IPS DF 6.9 (cell line): Measurements from ENCODE around the gene AMY2B.
"Not testable (repeated sequence)": the region's sequence is repeated elsewhere in the genome, so short reads cannot be mapped to it uniquely, and the experiment has no call there.

Experiments used
- DNase-seq: peaks from one replicate; pipeline ENCODE4 v3.0.0-alpha.2; 2013; ENCODE audit warnings: low read depth, low spot score
- H3K27ac ChIP-seq: one replicate; pipeline ENCODE4 v1.5.1; 2013; ENCODE audit warnings: low read length, control low read depth
- H3K27me3 ChIP-seq: 2 replicates; pipeline ENCODE4 v1.6.1; 2013; ENCODE audit warnings: mild to moderate bottlenecking, low read length; ENCODE audit not compliant: control insufficient read depth, insufficient read depth
- H3K36me3 ChIP-seq: 2 replicates; pipeline ENCODE4 v1.6.1; 2013; ENCODE audit warnings: low read length; ENCODE audit not compliant: control insufficient read depth, insufficient read depth
- H3K4me1 ChIP-seq: 2 replicates; pipeline ENCODE4 v1.6.1; 2013; ENCODE audit warnings: low read length; ENCODE audit not compliant: control insufficient read depth, insufficient read depth
- H3K4me3 ChIP-seq: 2 replicates; pipeline ENCODE4 v1.5.1; 2013; ENCODE audit warnings: mild to moderate bottlenecking, low read length
- H3K9me3 ChIP-seq: 2 replicates; pipeline ENCODE4 v1.6.1; 2013; ENCODE audit warnings: low read length, inconsistent platforms; ENCODE audit not compliant: control insufficient read depth, insufficient read depth
- WGBS: extraction: QIAGEN DNeasy Blood & Tissue Kit; methylation state at CpG from one replicate; pipeline ENCODE4 v1.1.7; 2013; ENCODE audit warnings: mixed read lengths, missing lambda C conversion rate; ENCODE audit not compliant: insufficient read length, insufficient coverage; 5-methylcytosine and 5-hydroxymethylcytosine counted together

The AMY2B gene

DNA sequence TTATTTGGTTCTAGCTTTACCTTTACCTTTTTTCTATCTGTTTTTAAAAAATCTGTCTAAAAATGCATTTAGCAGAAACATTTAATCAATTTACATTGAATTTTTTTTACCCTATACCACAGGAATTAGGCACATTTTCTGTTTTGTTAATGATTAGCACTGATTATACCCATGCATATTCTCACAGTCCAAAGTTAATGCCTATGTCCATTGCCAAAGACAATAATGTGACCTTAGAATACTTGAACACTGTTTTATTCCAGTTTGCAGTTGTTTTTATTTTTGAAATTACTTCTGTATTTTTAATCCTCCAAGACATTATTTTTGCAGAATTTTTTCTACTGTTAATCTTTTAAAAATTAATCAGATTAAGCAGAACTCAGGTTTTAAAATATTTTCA, 11.0 kb upstream of the AMY2B start:
- H3K36me3 ChIP-seq, result no peaks in the 10 kb centered on the region
- DNase-seq, result no peak
- no peak overlapping the region for H3K4me3 ChIP-seq
- no peaks in the 10 kb centered on the region for H3K9me3 ChIP-seq
- H3K4me1 ChIP-seq, result no peaks in the 10 kb centered on the region
- H3K27ac ChIP-seq, result no peak overlapping the region
- no peaks in the 10 kb centered on the region for H3K27me3 ChIP-seq

DNA sequence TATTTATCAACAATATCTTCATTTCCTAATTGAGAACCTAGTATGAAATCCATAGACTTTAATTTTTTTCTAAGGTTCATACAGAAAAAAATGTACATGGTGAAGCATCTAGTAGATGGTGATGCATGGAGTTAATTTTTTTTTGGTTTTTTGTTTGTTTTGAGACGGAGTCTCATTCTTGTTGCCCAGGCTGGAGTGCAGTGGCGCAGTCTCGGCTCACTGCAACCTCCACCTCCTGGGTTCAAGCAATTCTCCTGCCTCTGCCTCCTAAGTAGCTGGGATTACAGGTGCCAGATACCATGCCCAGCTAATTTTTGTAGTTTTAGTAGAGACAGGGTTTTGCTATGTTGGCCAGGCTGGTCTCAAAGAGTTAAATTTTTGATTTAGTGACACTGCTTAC, 10.3 kb upstream of the AMY2B start:
- no CpG with 5 or more reads among the region's 3 CpGs for WGBS
- not testable (repeated sequence) for H3K27me3 ChIP-seq, H3K27ac ChIP-seq, H3K4me3 ChIP-seq, H3K4me1 ChIP-seq, H3K9me3 ChIP-seq, H3K36me3 ChIP-seq, DNase-seq

DNA sequence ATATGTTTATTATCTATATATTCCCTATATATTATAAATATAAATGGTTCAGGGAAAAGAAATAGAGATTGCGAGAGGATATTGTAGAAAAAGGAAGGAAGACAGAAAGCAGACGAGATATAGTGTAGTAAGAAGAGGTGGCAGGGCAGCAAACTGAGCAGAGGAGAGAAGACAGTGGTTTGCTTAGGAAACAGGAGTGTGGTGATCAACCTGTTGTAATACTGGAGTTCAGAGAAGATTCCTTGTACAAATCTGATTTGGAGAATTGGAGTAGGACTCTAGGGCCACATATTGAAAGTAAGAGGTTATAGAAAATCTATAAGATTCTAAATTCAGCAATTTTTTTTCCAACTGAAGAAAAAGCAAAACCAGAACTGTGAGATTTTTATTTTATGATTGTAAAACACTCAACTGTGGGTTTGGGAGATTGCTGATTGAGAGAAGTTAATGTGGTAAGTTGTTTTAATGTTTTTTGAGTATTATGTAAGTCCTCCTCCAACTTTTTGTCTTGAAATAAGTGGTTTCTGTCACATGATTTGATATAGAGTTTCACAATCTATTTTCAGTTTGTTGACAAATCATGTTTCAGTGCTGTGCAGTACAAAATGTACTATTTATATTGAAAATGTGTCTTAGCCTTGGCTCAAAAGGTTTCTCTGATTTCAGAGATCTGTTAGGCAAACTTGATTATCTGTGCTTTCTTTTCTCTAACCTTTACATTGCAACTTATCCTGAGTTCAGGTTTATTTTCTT, 9.6 kb upstream of the AMY2B start:
- 100% methylated on average over 2 of the region's 2 CpGs for WGBS
- no peaks in the 10 kb centered on the region for H3K4me1 ChIP-seq
- no peak for DNase-seq
- no peaks in the 10 kb centered on the region for H3K27me3 ChIP-seq
- no peak overlapping the region for H3K4me3 ChIP-seq
- H3K27ac ChIP-seq, result no peak overlapping the region
- no peaks in the 10 kb centered on the region for H3K36me3 ChIP-seq
- no peaks in the 10 kb centered on the region for H3K9me3 ChIP-seq

DNA sequence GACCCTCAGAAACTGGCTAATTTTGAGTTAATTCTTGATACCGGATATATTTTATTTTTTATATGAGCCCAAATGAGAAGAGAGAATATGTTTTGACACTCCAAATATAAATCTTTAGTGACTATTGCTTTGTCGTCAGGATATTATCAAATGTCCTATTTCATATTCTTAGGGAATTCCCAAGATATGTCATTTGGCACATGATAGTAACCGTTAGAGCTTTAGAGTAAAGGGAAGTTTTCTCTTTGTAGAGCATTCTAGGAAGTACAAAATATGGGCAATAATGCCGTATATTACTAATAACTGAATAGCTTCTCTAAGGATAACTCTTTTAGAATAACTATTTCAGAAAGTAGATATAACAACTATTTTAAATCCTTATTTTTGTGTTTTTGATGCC, 8.3 kb upstream of the AMY2B start:
- H3K27ac ChIP-seq, result no peak overlapping the region
- no peaks in the 10 kb centered on the region for H3K27me3 ChIP-seq

DNA sequence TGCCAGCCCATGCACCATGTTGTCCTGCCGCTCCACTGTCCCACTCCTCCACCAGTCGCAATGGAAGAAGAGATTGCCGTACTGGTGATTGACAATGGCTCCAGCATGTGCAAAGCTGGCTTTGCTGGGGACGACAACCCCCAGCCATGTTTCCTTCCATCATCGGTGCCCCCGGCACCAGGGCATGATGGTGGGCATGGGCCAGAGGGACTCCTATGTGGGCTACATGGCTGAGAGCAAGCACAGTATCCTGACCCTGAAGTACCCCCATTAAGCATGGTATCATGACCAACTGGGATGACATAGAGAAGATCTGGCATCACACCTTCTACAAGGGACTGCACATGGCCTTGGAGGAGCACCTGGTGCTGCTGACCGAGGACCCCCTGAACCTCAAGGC, 1.9 kb upstream of the AMY2B start:
- Histone ChIP-seq H3K36me3 (peaks cover 3% of the 10 kb centered on the region; the same call in 1 of the 2 replicates), H3K4me1 (peaks cover 1% of the 10 kb centered on the region; the same call in 1 of the 2 replicates), H3K27me3 (no peaks in the 10 kb centered on the region), H3K4me3 (no peak overlapping the region), H3K27ac (no peak overlapping the region), H3K9me3 (no peaks in the 10 kb centered on the region)
- no peak for DNase-seq
- no CpG with 5 or more reads among the region's 7 CpGs for WGBS

More for the DNA sequence above, 8.3 kb upstream of the AMY2B start:
- H3K4me3 ChIP-seq, result no peak overlapping the region
- DNase-seq, result no peak
- no peaks in the 10 kb centered on the region for H3K4me1 ChIP-seq
- H3K36me3 ChIP-seq, result no peaks in the 10 kb centered on the region
- no peaks in the 10 kb centered on the region for H3K9me3 ChIP-seq
- WGBS, result no CpG with 5 or more reads among the region's 4 CpGs

DNA sequence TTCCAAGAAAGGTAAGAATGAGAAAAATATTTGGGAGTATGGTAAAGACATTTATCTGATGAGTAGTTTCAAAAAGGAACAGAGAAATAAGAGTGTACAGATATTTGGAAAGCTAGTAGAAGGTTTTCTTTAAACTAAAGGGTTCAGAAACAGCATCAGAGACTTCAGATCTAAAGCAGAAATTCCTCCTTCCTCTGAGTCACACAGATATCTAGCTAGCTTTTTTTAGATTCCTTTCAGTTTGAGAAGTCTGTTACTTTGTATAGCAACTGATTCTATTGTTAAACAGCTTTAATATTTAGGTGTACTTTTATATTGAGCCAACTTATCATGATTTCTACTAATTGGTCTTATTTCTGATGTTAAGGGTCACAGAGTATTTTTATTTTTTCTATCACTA, 4.7 kb downstream of the AMY2B start:
- Histone ChIP-seq H3K27me3 (no peaks in the 10 kb centered on the region), H3K36me3 (no peaks in the 10 kb centered on the region), H3K4me3 (no peak overlapping the region), H3K4me1 (no peaks in the 10 kb centered on the region), H3K27ac (no peak overlapping the region), H3K9me3 (no peaks in the 10 kb centered on the region)
- DNase-seq, result no peak

DNA sequence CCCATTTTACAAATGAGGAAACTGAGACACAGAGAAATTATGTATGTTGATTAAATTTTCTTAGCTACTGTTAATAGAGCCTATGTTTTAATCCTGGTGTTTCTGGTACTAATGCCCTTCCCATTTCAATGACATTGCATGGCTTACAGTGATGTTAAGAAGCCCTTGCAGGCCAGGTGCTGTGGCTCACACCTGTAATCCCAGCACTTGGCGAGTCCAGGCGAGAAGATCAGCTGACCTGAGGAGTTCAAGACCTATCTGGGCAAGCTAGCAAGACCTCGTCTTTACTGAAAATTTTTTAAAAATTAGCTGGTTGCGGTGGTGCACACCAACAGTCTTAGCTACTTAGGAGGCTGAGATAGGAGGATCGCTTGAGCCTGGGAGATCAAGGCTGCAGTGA, 5.4 kb downstream of the AMY2B start:
- not testable (repeated sequence) for H3K4me1 ChIP-seq, H3K4me3 ChIP-seq, H3K36me3 ChIP-seq, H3K9me3 ChIP-seq, H3K27ac ChIP-seq, H3K27me3 ChIP-seq, DNase-seq
- no CpG with 5 or more reads among the region's 5 CpGs for WGBS

DNA sequence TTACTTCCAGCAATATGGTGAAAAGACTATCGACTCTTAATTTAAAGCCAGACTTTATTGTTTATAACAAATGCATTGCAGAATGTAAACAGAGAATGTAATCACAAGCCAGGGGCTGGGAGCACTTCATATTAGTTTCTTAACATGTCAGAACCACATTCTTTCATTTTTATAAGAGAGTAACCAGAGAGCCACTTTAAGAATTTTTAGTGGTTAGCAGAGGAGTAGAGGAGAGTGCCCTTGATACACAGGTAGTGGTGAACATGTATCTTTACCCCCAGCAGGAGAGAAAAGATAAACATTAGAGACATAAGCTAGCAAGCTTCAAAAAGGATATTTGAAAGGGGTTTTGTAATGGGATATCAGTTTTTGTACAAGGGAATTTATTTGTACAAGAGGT, 11.1 kb downstream of the AMY2B start:
- H3K36me3 ChIP-seq, result no peaks in the 10 kb centered on the region
- no peaks in the 10 kb centered on the region for H3K27me3 ChIP-seq
- WGBS, result no CpG with 5 or more reads among the region's 1 CpG
- no peak for DNase-seq
- no peaks in the 10 kb centered on the region for H3K9me3 ChIP-seq
- no peaks in the 10 kb centered on the region for H3K4me1 ChIP-seq
- H3K27ac ChIP-seq, result no peak overlapping the region
- no peak overlapping the region for H3K4me3 ChIP-seq

DNA sequence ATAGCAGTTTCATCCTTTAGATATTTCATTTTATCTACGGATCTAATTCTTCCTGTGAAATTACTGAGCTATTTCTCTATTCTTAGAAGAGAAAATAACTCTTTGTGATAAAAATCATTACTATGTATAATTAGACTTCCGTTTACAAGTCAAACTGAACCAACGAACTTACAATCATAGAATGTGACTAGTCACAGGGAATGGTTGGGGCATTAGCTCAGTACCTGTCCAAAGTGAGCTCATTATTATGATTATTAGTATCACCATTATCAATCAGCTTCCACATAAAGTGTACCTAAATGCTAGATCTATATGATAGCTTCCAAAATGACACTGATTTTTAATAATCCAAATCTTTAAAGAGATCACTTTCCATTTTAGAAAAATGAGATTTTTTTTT, 12.5 kb downstream of the AMY2B start:
- no CpG with 5 or more reads among the region's 3 CpGs for WGBS
- Histone ChIP-seq H3K27me3 (no peaks in the 10 kb centered on the region), H3K36me3 (no peaks in the 10 kb centered on the region)

DNA sequence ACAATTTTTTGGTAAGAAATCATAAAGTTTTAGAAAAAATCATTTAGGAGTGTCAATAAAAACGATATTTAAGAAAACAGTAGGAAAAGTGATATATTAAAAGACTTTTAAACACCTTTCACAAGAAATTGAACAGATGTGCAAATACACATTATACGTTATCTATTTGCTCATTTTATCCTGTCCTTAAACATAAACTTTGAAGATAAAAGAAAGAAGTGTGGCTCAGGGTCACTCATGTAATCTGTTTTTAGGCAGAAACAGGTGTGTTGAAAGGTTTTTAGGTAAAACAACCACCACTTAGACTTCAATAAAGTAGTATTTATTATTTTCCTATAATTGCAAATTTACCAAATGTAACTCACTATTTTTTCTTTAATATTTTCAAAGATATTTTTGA, 13.1 kb downstream of the AMY2B start:
- no peaks in the 10 kb centered on the region for H3K4me1 ChIP-seq
- H3K4me3 ChIP-seq, result no peak overlapping the region
- H3K27me3 ChIP-seq, result no peaks in the 10 kb centered on the region
- H3K36me3 ChIP-seq, result no peaks in the 10 kb centered on the region
- DNase-seq, result no peak
- no peak overlapping the region for H3K27ac ChIP-seq
- no CpG with 5 or more reads among the region's 2 CpGs for WGBS
- no peaks in the 10 kb centered on the region; the same call in 1 of the 2 replicates for H3K9me3 ChIP-seq

More for the DNA sequence above, 12.5 kb downstream of the AMY2B start:
- H3K9me3 ChIP-seq, result no peaks in the 10 kb centered on the region; the same call in 1 of the 2 replicates
- no peak overlapping the region for H3K4me3 ChIP-seq
- DNase-seq, result no peak
- no peaks in the 10 kb centered on the region for H3K4me1 ChIP-seq
- no peak overlapping the region for H3K27ac ChIP-seq

DNA sequence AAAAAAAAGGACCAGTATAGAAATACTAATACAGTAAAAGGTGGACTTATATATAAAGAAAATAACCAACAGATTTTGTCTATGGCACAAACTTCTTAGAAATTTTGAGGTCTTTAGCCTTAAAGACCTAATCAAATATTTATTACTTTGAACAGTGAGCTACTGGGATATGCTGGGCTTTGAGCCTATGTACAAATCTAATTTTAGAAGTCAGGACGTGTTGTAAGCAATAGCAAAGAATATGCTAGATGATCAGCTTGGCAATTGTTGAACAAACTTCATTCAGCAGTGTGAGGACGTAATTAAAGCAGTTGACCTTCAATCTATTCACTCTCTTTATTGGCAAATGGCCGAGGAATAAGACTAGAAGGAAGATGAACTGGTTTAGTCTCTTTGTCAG, 31.4 kb downstream of the AMY2B start:
- not testable (repeated sequence) for H3K27me3 ChIP-seq, H3K27ac ChIP-seq, DNase-seq, H3K9me3 ChIP-seq, H3K4me1 ChIP-seq, H3K36me3 ChIP-seq, H3K4me3 ChIP-seq
- WGBS, result no CpG with 5 or more reads among the region's 3 CpGs
